GM12873 (cell line): Measurements from ENCODE around the gene MUC3A.

ENCODE experiments used
- TF ChIP-seq, protein P1 (sequence below): IDR thresholded peaks from 2 replicates; pipeline ENCODE4 v1.5.1; 2012; ENCODE audit warnings: low read depth, mild to moderate bottlenecking, moderate library complexity, low read length, control low read depth; ENCODE audit not compliant: insufficient read depth; ENCODE audit errors: missing control alignments

Gene MUC3A

DNA sequence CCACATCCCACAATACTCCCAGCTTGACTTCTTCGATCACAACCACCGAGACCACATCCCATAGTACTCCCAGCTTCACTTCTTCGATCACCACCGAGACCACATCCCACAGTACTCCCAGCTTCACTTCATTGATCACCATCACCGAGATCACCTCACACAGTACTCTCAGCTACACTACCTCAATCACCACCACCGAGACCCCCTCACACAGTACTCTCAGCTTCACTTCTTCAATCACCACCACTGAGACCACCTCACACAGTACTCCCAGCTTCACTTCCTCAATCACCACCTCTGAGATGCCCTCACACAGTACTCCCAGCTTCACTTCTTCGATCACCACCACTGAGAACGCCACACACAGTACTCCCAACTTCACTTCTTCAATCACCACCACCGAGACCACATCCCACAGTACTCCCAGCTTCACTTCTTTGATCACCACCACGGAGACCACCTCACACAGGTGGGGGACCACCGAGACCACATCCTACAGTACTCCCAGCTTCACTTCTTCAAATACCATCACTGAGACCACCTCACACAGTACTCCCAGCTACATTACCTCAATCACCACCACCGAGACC is 8.6 kb downstream of the MUC3A start:
- TF ChIP-seq, protein P1, sequence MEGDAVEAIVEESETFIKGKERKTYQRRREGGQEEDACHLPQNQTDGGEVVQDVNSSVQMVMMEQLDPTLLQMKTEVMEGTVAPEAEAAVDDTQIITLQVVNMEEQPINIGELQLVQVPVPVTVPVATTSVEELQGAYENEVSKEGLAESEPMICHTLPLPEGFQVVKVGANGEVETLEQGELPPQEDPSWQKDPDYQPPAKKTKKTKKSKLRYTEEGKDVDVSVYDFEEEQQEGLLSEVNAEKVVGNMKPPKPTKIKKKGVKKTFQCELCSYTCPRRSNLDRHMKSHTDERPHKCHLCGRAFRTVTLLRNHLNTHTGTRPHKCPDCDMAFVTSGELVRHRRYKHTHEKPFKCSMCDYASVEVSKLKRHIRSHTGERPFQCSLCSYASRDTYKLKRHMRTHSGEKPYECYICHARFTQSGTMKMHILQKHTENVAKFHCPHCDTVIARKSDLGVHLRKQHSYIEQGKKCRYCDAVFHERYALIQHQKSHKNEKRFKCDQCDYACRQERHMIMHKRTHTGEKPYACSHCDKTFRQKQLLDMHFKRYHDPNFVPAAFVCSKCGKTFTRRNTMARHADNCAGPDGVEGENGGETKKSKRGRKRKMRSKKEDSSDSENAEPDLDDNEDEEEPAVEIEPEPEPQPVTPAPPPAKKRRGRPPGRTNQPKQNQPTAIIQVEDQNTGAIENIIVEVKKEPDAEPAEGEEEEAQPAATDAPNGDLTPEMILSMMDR: no peak

DNA sequence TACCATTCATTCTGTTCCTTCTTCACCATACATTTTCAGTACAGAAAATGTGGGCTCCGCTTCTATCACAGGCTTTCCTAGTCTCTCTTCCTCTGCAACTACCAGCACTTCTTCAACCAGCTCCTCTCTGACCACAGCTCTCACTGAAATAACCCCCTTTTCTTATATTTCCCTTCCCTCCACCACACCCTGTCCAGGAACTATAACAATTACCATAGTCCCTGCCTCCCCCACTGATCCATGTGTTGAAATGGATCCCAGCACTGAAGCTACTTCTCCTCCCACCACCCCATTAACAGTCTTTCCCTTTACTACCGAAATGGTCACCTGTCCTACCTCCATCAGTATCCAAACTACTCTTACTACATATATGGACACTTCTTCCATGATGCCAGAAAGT is 10.6 kb downstream of the MUC3A start:
- TF ChIP-seq, protein P1: no peak

GRCh38 chr7:100962537-100962936 is 13.2 kb downstream of the MUC3A start:
- TF ChIP-seq, protein P1: no peak

GRCh38 chr7:100963386-100963785 is 14.1 kb downstream of the MUC3A start:
- TF ChIP-seq, protein P1: no peak

DNA sequence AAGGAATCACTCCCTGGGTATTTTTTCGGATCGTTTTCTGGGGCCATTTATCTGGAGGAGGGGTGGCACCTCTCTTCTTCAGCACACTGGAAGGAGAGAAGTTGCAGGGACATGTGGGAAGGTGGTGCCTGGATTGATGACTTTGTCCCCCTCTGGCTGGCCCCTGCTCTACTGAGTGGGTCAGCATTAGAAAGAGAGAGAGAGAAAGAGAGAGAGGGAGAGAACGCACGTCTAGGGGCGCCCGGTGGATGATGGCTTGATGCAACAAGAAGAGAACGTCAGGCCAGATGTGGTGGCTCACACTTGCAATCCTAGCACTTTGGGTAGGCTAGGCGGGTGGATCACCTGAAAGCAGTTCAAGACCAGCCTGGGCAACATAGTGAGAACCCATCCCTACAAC is 14.5 kb downstream of the MUC3A start:
- TF ChIP-seq, protein P1: no peak

DNA sequence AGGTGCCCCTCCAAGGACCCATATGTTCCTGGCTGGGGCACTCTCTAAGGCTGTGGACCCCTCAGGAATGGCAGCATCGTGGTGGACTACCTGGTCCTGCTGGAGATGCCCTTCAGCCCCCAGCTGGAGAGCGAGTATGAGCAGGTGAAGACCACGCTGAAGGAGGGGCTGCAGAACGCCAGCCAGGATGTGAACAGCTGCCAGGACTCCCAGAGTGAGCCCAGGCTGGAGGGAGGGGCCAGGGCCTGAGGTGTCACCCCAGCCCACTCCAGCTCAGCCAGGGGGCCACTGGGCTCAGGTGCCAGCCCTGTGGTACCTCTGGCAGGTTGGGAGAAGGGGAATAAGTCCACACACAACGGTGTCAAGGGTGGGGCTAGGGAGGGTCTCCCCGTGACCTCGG is 15.3 kb downstream of the MUC3A start:
- TF ChIP-seq, protein P1: no peak

- TF ChIP-seq, protein P1: no peak
Measured at GRCh38 chr7:100965045-100965722, 15.8 kb downstream of the MUC3A start.
